ENCODE measurements around the gene PPP2R2D. TPM values are rescaled to one million over a fixed set of nuclear protein-coding genes. Genes with fewer than 3 reads are reported as not detected.

The PPP2R2D gene
- total RNA-seq, 1 experiment from 2014 or later, result 33.2 TPM

- TF ChIP-seq JAZF1 (CRISPR knock-in tag; IDR thresholded peaks at IDR 0.05), result no peak
- TF ChIP-seq KAT7 (CRISPR knock-in tag; IDR thresholded peaks at IDR 0.05; ENCODE audit: borderline replicate concordance), result no peak
- TF ChIP-seq TCF7 (CRISPR knock-in tag; IDR thresholded peaks at IDR 0.05; ENCODE audit: low read depth), result no peak
- no peak for TF ChIP-seq ZNF121 (CRISPR knock-in tag; IDR thresholded peaks at IDR 0.05)
- no peaks in the 10 kb centered on the region for H3K27me3 Mint-ChIP-seq (ENCODE audit: low read depth)
- CTCF ChIA-PET, result no interaction called here
- no peak for ATAC-seq
- peaks cover 10% of the 10 kb centered on the region for H3K4me1 Mint-ChIP-seq
- POLR2A ChIA-PET, result no interaction called here
- no peak for DNase-seq (ENCODE audit: low spot score)
- peaks cover 44% of the 10 kb centered on the region for H3K36me3 Mint-ChIP-seq
- no peak overlapping the region for H3K27ac Mint-ChIP-seq
- no peaks in the 10 kb centered on the region for H3K9me3 Mint-ChIP-seq
- H3K4me3 Mint-ChIP-seq, result no peak overlapping the region
Measured at GRCh38 chr10:131938681-131939080, 37.9 kb downstream of the PPP2R2D start.

DNA sequence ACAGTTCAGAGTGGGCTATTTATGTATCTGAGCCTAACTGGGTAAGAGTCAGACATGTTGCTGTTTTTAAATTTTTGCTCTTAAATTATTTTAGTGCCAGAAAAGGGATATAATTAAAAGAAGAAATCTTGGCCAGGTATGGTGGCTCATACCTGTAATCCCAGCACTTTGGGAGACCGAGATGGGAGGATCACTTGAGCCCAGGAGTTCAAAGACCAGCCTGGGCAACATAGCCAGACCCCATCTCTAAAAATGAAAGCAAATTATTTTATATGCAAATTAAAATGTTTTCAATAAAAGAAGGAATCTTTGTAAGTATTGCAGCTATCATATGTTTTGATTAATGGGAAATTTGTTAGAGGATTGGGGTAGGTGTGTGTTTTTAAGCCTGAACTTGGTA, 41.6 kb downstream of the PPP2R2D start:
- ChIA-PET CTCF (interaction anchor here (0.7 to 3.1 kb wide), 11 partner anchors 9 to 245 kb away, joined by 3 to 23 read pairs (median 4); partner anchors contain the start of gene PPP2R2D), POLR2A (no interaction called here)
- no peak overlapping the region for H3K4me3 Mint-ChIP-seq
- no peaks in the 10 kb centered on the region for H3K4me1 Mint-ChIP-seq
- DNase-seq (ENCODE audit: low spot score) (no peak), ATAC-seq (no peak)
- no peaks in the 10 kb centered on the region for H3K27me3 Mint-ChIP-seq (ENCODE audit: low read depth)
- TF ChIP-seq IRF2 (CRISPR knock-in tag; IDR thresholded peaks at IDR 0.05; ENCODE audit: borderline replicate concordance, low read depth) (no peak), MYBL2 (CRISPR knock-in tag; IDR thresholded peaks at IDR 0.05) (no peak), ESRRA (CRISPR knock-in tag; IDR thresholded peaks at IDR 0.05; ENCODE audit: borderline replicate concordance) (no peak)
- peaks cover 69% of the 10 kb centered on the region for H3K36me3 Mint-ChIP-seq
- H3K27ac Mint-ChIP-seq, result no peak overlapping the region
- H3K9me3 Mint-ChIP-seq, result no peaks in the 10 kb centered on the region

DNA sequence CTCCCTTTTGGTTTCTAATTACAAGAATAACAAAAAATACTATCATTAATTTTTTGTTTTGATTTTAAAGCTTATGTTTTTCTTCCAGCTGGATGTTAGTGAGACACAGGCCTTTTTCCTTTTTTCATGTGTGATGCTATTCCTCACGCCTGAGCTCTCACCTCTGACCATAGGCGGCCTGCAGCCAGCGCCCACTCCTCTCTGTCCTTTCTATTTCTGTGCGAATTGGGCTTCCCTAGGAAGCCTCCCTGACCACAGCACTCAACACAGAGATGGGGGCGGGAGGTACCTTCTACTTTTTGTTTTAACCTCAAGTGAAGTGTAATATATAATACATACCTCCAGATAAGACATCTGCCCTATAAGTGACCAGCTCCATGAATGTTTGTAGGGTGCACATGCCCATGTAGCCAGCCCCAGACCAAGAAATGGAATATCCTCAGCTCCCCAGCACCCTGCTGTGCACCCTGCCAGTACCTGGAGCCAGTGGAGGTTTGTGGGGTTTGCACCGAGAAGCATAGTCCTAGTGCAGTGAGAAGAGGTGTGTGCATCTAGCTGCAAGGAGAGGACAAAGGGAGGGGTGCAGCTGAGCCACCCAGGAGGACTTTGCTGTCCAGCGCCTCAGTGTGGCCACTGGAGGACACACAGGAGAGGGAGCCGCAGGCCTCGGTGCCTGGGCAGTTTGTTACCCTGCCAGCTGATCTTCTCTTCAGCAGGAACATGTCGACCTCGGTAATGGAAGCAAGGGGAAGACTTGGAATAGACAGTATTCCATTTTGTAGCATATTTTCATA, 42.4 kb downstream of the PPP2R2D start:
- ATAC-seq, result peak; percentile 96
- Mint-ChIP-seq H3K27me3 (ENCODE audit: low read depth) (no peaks in the 10 kb centered on the region), H3K36me3 (peaks cover 70% of the 10 kb centered on the region), H3K4me3 (no peak overlapping the region), H3K4me1 (no peaks in the 10 kb centered on the region), H3K27ac (0 out of 2 replicates have a peak overlapping the region, but pooled peaks have one; percentile 29), H3K9me3 (no peaks in the 10 kb centered on the region)
- ChIA-PET POLR2A (interaction anchor here (0.5 to 1.1 kb wide), 2 partner anchors 19 to 43 kb away, joined by 3 read pairs; no protein-coding TSS in a partner anchor), CTCF (interaction anchor here (0.7 to 3.1 kb wide), 19 partner anchors 10 to 244 kb away, joined by 3 to 23 read pairs (median 4); partner anchors contain the start of gene PPP2R2D)
- peak; percentile 72 for DNase-seq (ENCODE audit: low spot score)
- TF ChIP-seq GABPB1 (CRISPR knock-in tag; IDR thresholded peaks at IDR 0.05) (no peak), ZNF232 (CRISPR knock-in tag; IDR thresholded peaks at IDR 0.05) (no peak), SMAD3 (CRISPR knock-in tag; IDR thresholded peaks at IDR 0.05; ENCODE audit: borderline replicate concordance) (no peak), MYBL2 (CRISPR knock-in tag; IDR thresholded peaks at IDR 0.05) (no peak), CREM (CRISPR knock-in tag; IDR thresholded peaks at IDR 0.05) (no peak), MXD4 (CRISPR knock-in tag; IDR thresholded peaks at IDR 0.05; ENCODE audit: borderline replicate concordance) (no peak), E2F1 (CRISPR knock-in tag; IDR thresholded peaks at IDR 0.05) (no peak), NR2C2 (CRISPR knock-in tag; IDR thresholded peaks at IDR 0.05) (no peak), ZNF121 (CRISPR knock-in tag; IDR thresholded peaks at IDR 0.05) (no peak), TCF7 (CRISPR knock-in tag; IDR thresholded peaks at IDR 0.05; ENCODE audit: low read depth) (no peak), ZNF396 (CRISPR knock-in tag; IDR thresholded peaks at IDR 0.05; ENCODE audit: borderline replicate concordance) (no peak), NR1H2 (CRISPR knock-in tag; IDR thresholded peaks at IDR 0.05) (no peak), ATF1 (CRISPR knock-in tag; IDR thresholded peaks at IDR 0.05) (no peak), ZNF138 (CRISPR knock-in tag; conservative IDR thresholded peaks at IDR 0.05) (no peak), ESRRA (CRISPR knock-in tag; IDR thresholded peaks at IDR 0.05; ENCODE audit: borderline replicate concordance) (no peak), AR (CRISPR knock-in tag; IDR thresholded peaks at IDR 0.05) (no peak)
- TF ChIP-seq, protein P1, sequence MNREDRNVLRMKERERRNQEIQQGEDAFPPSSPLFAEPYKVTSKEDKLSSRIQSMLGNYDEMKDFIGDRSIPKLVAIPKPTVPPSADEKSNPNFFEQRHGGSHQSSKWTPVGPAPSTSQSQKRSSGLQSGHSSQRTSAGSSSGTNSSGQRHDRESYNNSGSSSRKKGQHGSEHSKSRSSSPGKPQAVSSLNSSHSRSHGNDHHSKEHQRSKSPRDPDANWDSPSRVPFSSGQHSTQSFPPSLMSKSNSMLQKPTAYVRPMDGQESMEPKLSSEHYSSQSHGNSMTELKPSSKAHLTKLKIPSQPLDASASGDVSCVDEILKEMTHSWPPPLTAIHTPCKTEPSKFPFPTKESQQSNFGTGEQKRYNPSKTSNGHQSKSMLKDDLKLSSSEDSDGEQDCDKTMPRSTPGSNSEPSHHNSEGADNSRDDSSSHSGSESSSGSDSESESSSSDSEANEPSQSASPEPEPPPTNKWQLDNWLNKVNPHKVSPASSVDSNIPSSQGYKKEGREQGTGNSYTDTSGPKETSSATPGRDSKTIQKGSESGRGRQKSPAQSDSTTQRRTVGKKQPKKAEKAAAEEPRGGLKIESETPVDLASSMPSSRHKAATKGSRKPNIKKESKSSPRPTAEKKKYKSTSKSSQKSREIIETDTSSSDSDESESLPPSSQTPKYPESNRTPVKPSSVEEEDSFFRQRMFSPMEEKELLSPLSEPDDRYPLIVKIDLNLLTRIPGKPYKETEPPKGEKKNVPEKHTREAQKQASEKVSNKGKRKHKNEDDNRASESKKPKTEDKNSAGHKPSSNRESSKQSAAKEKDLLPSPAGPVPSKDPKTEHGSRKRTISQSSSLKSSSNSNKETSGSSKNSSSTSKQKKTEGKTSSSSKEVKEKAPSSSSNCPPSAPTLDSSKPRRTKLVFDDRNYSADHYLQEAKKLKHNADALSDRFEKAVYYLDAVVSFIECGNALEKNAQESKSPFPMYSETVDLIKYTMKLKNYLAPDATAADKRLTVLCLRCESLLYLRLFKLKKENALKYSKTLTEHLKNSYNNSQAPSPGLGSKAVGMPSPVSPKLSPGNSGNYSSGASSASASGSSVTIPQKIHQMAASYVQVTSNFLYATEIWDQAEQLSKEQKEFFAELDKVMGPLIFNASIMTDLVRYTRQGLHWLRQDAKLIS (CRISPR knock-in tag; IDR thresholded peaks at IDR 0.05; ENCODE audit: borderline replicate concordance), result no peak
- TF ChIP-seq, protein P2, sequence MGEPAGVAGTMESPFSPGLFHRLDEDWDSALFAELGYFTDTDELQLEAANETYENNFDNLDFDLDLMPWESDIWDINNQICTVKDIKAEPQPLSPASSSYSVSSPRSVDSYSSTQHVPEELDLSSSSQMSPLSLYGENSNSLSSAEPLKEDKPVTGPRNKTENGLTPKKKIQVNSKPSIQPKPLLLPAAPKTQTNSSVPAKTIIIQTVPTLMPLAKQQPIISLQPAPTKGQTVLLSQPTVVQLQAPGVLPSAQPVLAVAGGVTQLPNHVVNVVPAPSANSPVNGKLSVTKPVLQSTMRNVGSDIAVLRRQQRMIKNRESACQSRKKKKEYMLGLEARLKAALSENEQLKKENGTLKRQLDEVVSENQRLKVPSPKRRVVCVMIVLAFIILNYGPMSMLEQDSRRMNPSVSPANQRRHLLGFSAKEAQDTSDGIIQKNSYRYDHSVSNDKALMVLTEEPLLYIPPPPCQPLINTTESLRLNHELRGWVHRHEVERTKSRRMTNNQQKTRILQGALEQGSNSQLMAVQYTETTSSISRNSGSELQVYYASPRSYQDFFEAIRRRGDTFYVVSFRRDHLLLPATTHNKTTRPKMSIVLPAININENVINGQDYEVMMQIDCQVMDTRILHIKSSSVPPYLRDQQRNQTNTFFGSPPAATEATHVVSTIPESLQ (CRISPR knock-in tag; IDR thresholded peaks at IDR 0.05), result no peak

Measured in WTC11 (cell line).